Naive B cell (primary cell): ENCODE results near the gene GALNT17. TPM values are rescaled to one million over a fixed set of nuclear protein-coding genes. Genes with fewer than 3 reads are reported as not detected.
"Not testable (repeated sequence)": the region's sequence is repeated elsewhere in the genome, so short reads cannot be mapped to it uniquely, and the experiment has no call there.

ENCODE experiments used
- ATAC-seq, 2 donors: fragments of 150-1000 bp; cut with Tn5 transposase; 2 replicates each; pipeline ENCODE4 v1.10.0; 2021; ENCODE audit warnings: low read depth in 2 of 2, mild to moderate bottlenecking in 2 of 2, moderate library complexity in 2 of 2
- DNase-seq: peaks from one replicate; pipeline ENCODE4 v3.0.0; 2022
- H3K27ac Mint-ChIP-seq, 6 donors: one replicate each; pipeline ENCODE4 v1.8.0; 2020 to 2022; ENCODE audit warnings: mild to moderate bottlenecking in 6 of 6, mixed read lengths in 6 of 6, moderate library complexity in 5 of 6, inconsistent platforms in 2 of 6
- H3K27me3 Mint-ChIP-seq, 3 donors: one replicate each; pipeline ENCODE4 v1.8.0; 2021 to 2022; ENCODE audit warnings: mixed read lengths in 3 of 3, mild to moderate bottlenecking in 1 of 3
- H3K36me3 Mint-ChIP-seq, 2 donors: one replicate each; pipeline ENCODE4 v1.8.0; 2020 to 2022; ENCODE audit warnings: mixed read lengths in 2 of 2, inconsistent platforms in 1 of 2, mild to moderate bottlenecking in 1 of 2
- H3K4me1 Mint-ChIP-seq, 3 donors: one replicate each; pipeline ENCODE4 v1.8.0; 2020 to 2022; ENCODE audit warnings: mixed read lengths in 3 of 3, inconsistent platforms in 1 of 3, mild to moderate bottlenecking in 1 of 3, moderate library complexity in 1 of 3
- H3K4me3 Mint-ChIP-seq, 8 donors: one replicate each; pipeline ENCODE4 v1.8.0; 2020 to 2022; ENCODE audit warnings: mild to moderate bottlenecking in 8 of 8, mixed read lengths in 8 of 8, moderate library complexity in 8 of 8, inconsistent platforms in 2 of 8
- H3K9me3 Mint-ChIP-seq, 7 donors: one replicate each; pipeline ENCODE4 v1.8.0; 2020 to 2022; ENCODE audit warnings: mixed read lengths in 7 of 7, mild to moderate bottlenecking in 5 of 7, inconsistent platforms in 2 of 7, moderate library complexity in 1 of 7
- polyA plus RNA-seq, 6 donors: library from polyadenylated mRNA; unstranded; fragments of 300-500 nt; fragmentation: Illumina TruSeq; gene quantifications; one replicate each; pipeline ENCODE4 v1.2.3, GENCODE V29; 2021; ENCODE audit warnings: low read depth in 6 of 6

GALNT17 gene
- polyA plus RNA-seq, 6 donors from 2014 or later: not detected

- no peak for ATAC-seq
- no peak overlapping the region for H3K27ac Mint-ChIP-seq
These were observed 575.1 kb downstream of the GALNT17 start for GRCh38 chr7:71707041-71707440.

GRCh38 chr7:71708710-71709109, 576.8 kb downstream of the GALNT17 start:
- ATAC-seq (no peak), DNase-seq (no peak)
- no peaks in the 10 kb centered on the region for H3K36me3 Mint-ChIP-seq
- peaks cover 2 to 21% (median 6%) of the 10 kb centered on the region in 7 donors for H3K9me3 Mint-ChIP-seq
- no peaks in the 10 kb centered on the region for H3K27me3 Mint-ChIP-seq
- H3K4me1 Mint-ChIP-seq: no peaks in the 10 kb centered on the region
- no peak overlapping the region for H3K4me3 Mint-ChIP-seq
- H3K27ac Mint-ChIP-seq: no peak overlapping the region

More at GRCh38 chr7:71707041-71707440, 575.1 kb downstream of the GALNT17 start:
- Mint-ChIP-seq H3K27me3 (no peaks in the 10 kb centered on the region), H3K36me3 (no peaks in the 10 kb centered on the region), H3K4me3 (no peak overlapping the region), H3K9me3 (peaks cover 2 to 21% (median 12%) of the 10 kb centered on the region in 7 donors), H3K4me1 (no peaks in the 10 kb centered on the region)
- no peak for DNase-seq

- Mint-ChIP-seq H3K4me1 (no peaks in the 10 kb centered on the region), H3K9me3 (peaks cover 2 to 21% (median 7%) of the 10 kb centered on the region in 7 donors), H3K36me3 (no peaks in the 10 kb centered on the region), H3K27ac (no peak overlapping the region), H3K27me3 (no peaks in the 10 kb centered on the region), H3K4me3 (no peak overlapping the region)
- no peak for DNase-seq
- ATAC-seq: no peak
These were observed 578.5 kb downstream of the GALNT17 start for GRCh38 chr7:71710442-71710841.

- ATAC-seq (no peak), DNase-seq (no peak)
- peak overlapping the region in 2 of 6 donors; percentile 5 to 44 for H3K27ac Mint-ChIP-seq
- no peaks in the 10 kb centered on the region for H3K27me3 Mint-ChIP-seq
- H3K4me1 Mint-ChIP-seq: no peaks in the 10 kb centered on the region
- H3K9me3 Mint-ChIP-seq: peaks cover 2 to 16% (median 6%) of the 10 kb centered on the region in 7 donors
- no peaks in the 10 kb centered on the region for H3K36me3 Mint-ChIP-seq
- no peak overlapping the region for H3K4me3 Mint-ChIP-seq
These were observed 580.8 kb downstream of the GALNT17 start for GRCh38 chr7:71712653-71713180.

GRCh38 chr7:71716690-71717089, 584.7 kb downstream of the GALNT17 start:
- DNase-seq (no peak), ATAC-seq (no peak)
- Mint-ChIP-seq H3K36me3 (no peaks in the 10 kb centered on the region), H3K27me3 (no peaks in the 10 kb centered on the region), H3K27ac (no peak overlapping the region), H3K4me3 (no peak overlapping the region), H3K4me1 (no peaks in the 10 kb centered on the region), H3K9me3 (peaks cover 0 to 7% (median 3%) of the 10 kb centered on the region in 7 donors)

- Mint-ChIP-seq H3K4me1 (no peaks in the 10 kb centered on the region), H3K36me3 (no peaks in the 10 kb centered on the region), H3K9me3 (peaks cover 0 to 7% (median 4%) of the 10 kb centered on the region in 7 donors), H3K4me3 (peak overlapping the region in 1 of 8 donors; percentile 42), H3K27me3 (no peaks in the 10 kb centered on the region), H3K27ac (no peak overlapping the region)
- no peak for DNase-seq
- no peak for ATAC-seq
These were observed 586.6 kb downstream of the GALNT17 start for GRCh38 chr7:71718563-71718962.

- Mint-ChIP-seq H3K9me3 (peaks cover 0 to 9% (median 4%) of the 10 kb centered on the region in 7 donors), H3K4me1 (no peaks in the 10 kb centered on the region), H3K27me3 (peaks cover 0 to 5% (median 0%) of the 10 kb centered on the region in 3 donors), H3K36me3 (no peaks in the 10 kb centered on the region), H3K27ac (no peak overlapping the region), H3K4me3 (no peak overlapping the region)
- no peak for DNase-seq
- ATAC-seq: no peak
These were observed 589.8 kb downstream of the GALNT17 start for GRCh38 chr7:71721742-71722141.

- no peak overlapping the region for H3K4me3 Mint-ChIP-seq
- peaks cover 0 to 5% (median 0%) of the 10 kb centered on the region in 3 donors for H3K27me3 Mint-ChIP-seq
- H3K36me3 Mint-ChIP-seq: no peaks in the 10 kb centered on the region
- H3K9me3 Mint-ChIP-seq: peaks cover 0 to 9% (median 4%) of the 10 kb centered on the region in 7 donors
- no peak for ATAC-seq
- H3K4me1 Mint-ChIP-seq: no peaks in the 10 kb centered on the region
- no peak overlapping the region for H3K27ac Mint-ChIP-seq
- no peak for DNase-seq
These were observed 591.9 kb downstream of the GALNT17 start for GRCh38 chr7:71723859-71724258.

- Mint-ChIP-seq H3K9me3 (peaks cover 0 to 9% (median 3%) of the 10 kb centered on the region in 7 donors), H3K27ac (no peak overlapping the region), H3K27me3 (peaks cover 2 to 5% (median 2%) of the 10 kb centered on the region in 3 donors), H3K36me3 (no peaks in the 10 kb centered on the region), H3K4me3 (no peak overlapping the region), H3K4me1 (no peaks in the 10 kb centered on the region)
- ATAC-seq (no peak), DNase-seq (no peak)
These were observed 595.4 kb downstream of the GALNT17 start for GRCh38 chr7:71727347-71727746.

GRCh38 chr7:71731740-71732139, 599.8 kb downstream of the GALNT17 start:
- Mint-ChIP-seq H3K4me1 (peaks cover 0 to 5% (median 3%) of the 10 kb centered on the region in 3 donors), H3K27ac (no peak overlapping the region), H3K9me3 (peaks cover 0 to 4% (median 0%) of the 10 kb centered on the region in 7 donors), H3K27me3 (peaks cover 0 to 10% (median 9%) of the 10 kb centered on the region in 3 donors), H3K4me3 (peak overlapping the region in 1 of 8 donors; percentile 52), H3K36me3 (no peaks in the 10 kb centered on the region)
- DNase-seq: no peak
- no peak for ATAC-seq

GRCh38 chr7:71733107-71733870, 601.3 kb downstream of the GALNT17 start:
- peak; percentile 23 for DNase-seq
- peaks cover 0 to 5% (median 3%) of the 10 kb centered on the region in 3 donors for H3K4me1 Mint-ChIP-seq
- peaks cover 0 to 4% (median 0%) of the 10 kb centered on the region in 7 donors for H3K9me3 Mint-ChIP-seq
- no peak for ATAC-seq
- H3K36me3 Mint-ChIP-seq: no peaks in the 10 kb centered on the region
- H3K27me3 Mint-ChIP-seq: peaks cover 0 to 10% (median 9%) of the 10 kb centered on the region in 3 donors
- peak overlapping the region in 1 of 8 donors; percentile 44 for H3K4me3 Mint-ChIP-seq
- H3K27ac Mint-ChIP-seq: no peak overlapping the region

GRCh38 chr7:71735961-71736556, 604.1 kb downstream of the GALNT17 start:
- H3K27ac Mint-ChIP-seq: no peak overlapping the region
- H3K9me3 Mint-ChIP-seq: peaks cover 0 to 1% (median 0%) of the 10 kb centered on the region in 7 donors
- peak; percentile 4 for DNase-seq
- peak in 1 of 2 donors; percentile 20 for ATAC-seq
- peaks cover 0 to 5% (median 3%) of the 10 kb centered on the region in 3 donors for H3K4me1 Mint-ChIP-seq
- H3K4me3 Mint-ChIP-seq: no peak overlapping the region
- H3K27me3 Mint-ChIP-seq: peaks cover 0 to 10% (median 9%) of the 10 kb centered on the region in 3 donors
- no peaks in the 10 kb centered on the region for H3K36me3 Mint-ChIP-seq

GRCh38 chr7:71737931-71738540, 606.1 kb downstream of the GALNT17 start:
- H3K9me3 Mint-ChIP-seq, DNase-seq, H3K27ac Mint-ChIP-seq, ATAC-seq, H3K4me1 Mint-ChIP-seq, H3K27me3 Mint-ChIP-seq, H3K4me3 Mint-ChIP-seq, H3K36me3 Mint-ChIP-seq: not testable (repeated sequence)
